Measurements from ENCODE around the gene TMSB4X.

TMSB4X gene

GRCh38 chrX:13024986-13025385 lies 50.1 kb downstream of the TMSB4X start (continued):
- TF ChIP-seq ZNF70 (CRISPR knock-in tag; IDR thresholded peaks at IDR 0.05), result no peak
- TF ChIP-seq ISL1 (CRISPR knock-in tag; IDR thresholded peaks at IDR 0.05), result no peak
- TF ChIP-seq ZNF8 (CRISPR knock-in tag; IDR thresholded peaks at IDR 0.05), result no peak
- no peak for TF ChIP-seq TCF4 (CRISPR knock-in tag; IDR thresholded peaks at IDR 0.05; ENCODE audit: borderline replicate concordance)
- no peak for TF ChIP-seq ZNF565 (CRISPR knock-in tag; conservative IDR thresholded peaks at IDR 0.05; ENCODE audit: low read depth)
- TF ChIP-seq BACH2 (CRISPR knock-in tag; IDR thresholded peaks at IDR 0.05; ENCODE audit: borderline replicate concordance), result no peak
